GM18867 (cell line): ENCODE data around the gene ZSCAN2.
"Not testable (repeated sequence)": the region's sequence is repeated elsewhere in the genome, so short reads cannot be mapped to it uniquely, and the experiment has no call there.

ENCODE experiments used
- ATAC-seq: cut with Tn5 transposase; IDR thresholded peaks from one replicate; pipeline ENCODE4 v1.9.1; 2021; ENCODE audit warnings: mild to moderate bottlenecking, moderate library complexity; ENCODE audit not compliant: unreplicated experiment

The ZSCAN2 gene

DNA sequence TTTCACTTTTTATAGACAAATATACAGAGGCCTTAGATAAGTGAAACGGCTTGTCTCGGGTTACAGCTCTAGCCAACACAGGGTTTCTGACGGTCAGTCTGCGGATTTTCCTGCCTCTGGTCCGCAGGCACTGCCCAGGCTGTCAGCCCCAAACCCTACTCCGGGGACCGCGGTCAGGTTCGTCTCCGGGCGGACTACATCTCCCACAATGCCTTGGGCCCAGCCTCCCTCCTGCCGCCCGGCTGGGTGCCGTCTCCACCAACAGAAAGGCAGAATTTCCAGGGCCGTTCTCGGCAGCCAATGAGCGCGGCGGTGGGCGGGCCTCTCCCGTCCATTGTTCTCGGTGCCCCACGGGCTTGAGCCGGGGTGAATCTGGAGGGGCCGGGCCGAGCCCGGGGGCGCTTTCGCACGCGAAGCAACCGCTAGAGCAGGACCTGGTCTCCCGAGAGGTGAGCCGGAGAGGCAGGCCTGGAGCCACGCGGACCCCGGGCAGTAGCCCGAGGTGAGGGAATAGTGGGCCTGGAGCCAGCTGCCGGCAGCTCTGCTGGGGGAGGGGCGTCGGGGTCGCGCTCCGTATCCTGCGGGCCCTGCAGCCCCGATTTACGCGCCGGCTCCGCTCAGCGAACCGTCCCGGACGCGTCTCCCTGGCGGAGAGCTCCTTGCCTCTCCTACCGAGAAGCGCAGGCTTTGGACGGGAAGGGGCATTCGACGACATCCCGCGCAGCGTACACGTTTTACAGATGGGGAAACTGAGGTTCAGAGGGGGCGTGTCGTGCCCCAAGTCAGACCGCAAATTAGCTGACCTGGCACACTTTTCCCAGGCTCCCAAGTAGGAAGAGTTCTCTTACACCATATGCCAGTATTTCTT is at the start of gene ZSCAN2:
Gene ZSCAN2, plus strand, starts transcription at position 323 of the 868 bp plus-strand sequence. CDS start 2,919 bp downstream, outside the sequence.
- peak; percentile 93 for ATAC-seq

DNA sequence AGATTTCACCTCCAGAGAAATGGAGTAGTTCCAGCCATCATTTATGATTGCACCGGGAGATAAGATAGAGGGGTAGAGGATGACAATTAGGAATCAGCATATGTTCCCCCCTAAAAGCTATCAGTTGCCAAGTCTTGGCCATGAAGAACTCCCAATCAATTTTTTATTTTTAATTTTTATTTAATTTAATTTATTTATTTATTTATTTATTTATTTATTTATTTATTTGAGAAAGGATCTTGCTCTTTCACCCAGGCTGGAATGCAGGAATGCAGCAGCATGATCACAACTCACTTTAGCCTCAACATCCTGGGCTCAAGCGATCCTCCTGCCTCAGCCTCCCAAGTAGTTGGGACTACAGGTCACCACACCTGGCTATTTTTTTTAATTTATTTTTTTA is 49.2 kb upstream of the ZSCAN2 start:
- ATAC-seq, result not testable (repeated sequence)

DNA sequence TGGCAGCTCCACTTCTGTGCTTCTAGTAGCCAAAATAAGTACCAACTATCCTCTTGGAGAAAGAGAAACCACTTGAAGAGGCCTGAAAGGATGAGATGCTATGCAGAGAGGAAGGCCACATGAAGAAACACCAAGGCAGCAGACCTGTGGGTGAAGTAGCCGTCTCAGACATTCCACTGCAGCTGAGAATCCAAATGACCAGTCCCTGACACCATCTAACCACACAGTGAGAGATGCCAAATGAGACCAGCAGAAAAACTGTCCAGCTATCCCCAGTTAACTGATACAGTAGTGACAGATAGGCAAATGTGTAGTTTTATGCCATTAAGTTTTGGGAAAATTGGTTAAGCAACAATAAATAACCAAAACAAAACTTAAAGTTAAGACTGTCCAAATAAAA is 47.9 kb upstream of the ZSCAN2 start:
- no peak for ATAC-seq

DNA sequence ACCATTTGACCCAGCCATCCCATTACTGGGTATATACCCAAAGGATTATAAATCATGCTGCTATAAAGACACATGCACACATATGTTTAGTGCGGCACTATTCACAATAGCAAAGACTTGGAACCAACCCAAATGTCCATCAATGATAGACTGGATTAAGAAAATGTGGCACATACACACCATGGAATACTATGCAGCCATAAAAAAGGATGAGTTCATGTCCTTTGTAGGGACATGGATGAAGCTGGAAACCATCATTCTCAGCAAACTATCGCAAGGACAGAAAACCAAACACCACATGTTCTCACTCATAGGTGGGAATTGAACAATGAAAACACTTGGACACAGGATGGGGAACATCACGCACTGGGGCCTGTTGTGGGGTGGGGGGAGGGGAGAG is 44.1 kb upstream of the ZSCAN2 start:
- not testable (repeated sequence) for ATAC-seq

DNA sequence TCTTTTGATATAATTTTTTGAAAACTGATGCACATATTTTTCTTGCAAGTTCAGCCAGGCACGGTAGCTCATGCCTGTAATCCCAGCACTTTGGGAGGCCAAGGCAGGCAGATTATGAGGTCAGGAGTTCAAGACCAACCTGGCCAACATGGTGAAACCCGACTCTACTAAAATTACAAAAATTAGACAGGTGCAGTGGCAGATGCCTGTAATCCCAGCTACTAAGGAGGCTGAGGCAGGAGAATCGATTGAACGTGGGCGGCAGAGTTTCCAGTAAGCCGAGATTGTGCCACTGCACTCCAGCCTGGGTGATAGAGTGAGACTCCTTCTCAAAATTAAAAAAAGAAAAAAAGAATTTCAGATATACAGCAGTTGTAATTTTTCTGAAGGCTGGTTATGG is 32.8 kb upstream of the ZSCAN2 start:
- ATAC-seq, result not testable (repeated sequence)

DNA sequence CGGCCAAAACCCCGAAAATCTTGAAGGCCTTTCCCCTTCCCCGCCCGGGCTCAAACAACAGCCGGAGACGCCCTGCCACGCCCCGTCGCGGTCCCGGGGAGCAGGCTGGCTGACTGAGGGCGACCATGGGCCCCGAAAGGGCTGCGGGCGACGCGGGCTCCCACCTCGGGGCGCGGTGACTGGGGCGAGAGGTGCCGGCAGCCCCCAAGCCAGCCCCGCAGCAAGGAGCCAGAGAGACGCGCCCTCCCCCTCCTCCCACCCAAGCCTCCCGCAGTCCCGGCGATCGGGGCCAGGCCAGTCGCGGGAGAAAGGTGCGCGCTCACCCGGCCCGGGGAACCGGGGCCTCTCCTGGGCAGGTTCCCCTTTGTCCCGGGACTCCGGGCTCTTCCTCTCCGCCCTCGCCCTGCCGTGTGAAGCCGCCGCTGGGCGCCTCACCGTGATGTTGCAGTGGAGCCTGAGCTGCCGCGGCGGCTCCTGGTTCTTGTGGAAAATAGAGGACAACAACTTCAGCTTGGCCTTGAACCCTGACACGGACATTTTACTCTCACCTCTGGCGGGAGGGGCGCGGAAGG is 30.6 kb upstream of the ZSCAN2 start:
- no peak for ATAC-seq

DNA sequence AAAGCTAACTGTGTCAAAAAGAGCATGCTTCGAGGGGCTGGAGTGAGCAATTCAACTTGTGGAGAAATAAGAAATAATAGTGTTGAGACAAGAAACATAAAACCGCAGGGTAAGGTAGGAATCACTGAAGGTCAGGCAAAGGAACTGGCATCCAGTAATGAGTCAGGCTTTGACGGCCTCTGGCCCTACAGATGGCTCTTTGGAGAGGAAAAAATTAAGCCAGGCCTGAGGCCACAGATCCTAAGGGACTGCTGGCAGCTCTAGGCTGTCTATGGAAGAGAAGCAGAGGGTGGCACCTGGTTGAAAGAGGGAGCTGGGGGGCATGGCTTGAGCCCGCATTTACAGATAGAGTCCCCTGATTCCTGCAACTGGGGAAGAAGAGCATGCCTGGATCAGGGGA is 28.6 kb upstream of the ZSCAN2 start:
- no peak for ATAC-seq

DNA sequence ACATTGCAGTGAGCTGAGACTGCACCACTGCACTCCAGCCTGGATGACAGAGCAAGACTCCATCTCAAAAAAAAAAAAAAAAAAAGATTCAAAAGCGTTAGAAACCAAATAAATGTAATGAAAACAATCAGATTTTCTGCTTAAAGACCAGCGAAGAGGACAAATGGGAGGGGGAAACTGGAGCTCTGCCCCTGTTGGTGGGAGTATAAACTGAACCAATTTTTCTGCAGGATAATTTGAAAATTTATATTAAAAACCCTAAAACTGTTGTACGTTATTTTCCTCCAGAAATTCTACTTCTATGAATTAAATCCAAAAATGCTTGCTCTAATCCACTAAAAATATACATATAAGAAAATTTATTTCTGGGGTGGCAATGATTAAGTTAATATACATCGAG is 25.3 kb upstream of the ZSCAN2 start:
- no peak for ATAC-seq

DNA sequence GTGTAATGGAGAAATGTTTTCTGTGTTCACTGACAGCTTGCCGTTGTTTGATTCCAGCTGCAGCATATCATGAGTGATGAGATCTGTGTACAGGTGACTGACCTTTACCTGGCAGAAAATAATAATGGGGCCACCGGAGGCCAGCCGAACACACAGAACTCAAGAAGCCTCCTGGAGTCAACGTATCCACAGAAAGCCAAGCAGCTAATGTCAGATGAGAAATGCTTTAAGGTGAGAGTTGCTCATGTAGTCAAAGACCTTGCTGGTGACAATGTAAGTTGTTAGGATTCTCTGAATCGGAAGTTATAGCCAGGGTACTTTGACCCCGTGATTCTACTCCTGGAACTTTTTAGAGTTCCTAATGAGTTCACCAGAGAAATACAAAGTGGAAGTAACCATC is 22.9 kb upstream of the ZSCAN2 start:
- not testable (repeated sequence) for ATAC-seq

DNA sequence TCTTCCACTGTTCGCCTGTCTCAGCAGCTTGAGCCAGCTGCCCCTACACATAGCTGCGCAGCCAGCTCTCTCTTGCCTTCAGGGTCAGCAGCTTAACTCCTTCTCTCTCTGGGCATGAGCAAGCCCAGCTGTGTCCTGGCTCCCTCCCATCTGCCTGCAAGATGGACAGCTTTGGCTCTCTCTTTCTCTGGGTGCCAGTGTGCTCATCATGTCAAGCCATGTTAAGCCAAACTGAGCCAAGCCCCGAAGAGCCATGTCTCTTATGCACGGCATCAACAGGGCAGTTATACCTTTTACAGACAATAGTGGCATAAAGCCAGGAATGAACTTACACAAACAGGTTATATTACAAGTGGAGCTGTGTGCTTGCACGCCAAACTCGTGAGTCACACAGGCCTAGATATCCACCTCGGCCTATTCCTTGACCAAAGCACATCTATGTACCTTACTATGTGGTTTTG is 21.5 kb upstream of the ZSCAN2 start:
- not testable (repeated sequence) for ATAC-seq

DNA sequence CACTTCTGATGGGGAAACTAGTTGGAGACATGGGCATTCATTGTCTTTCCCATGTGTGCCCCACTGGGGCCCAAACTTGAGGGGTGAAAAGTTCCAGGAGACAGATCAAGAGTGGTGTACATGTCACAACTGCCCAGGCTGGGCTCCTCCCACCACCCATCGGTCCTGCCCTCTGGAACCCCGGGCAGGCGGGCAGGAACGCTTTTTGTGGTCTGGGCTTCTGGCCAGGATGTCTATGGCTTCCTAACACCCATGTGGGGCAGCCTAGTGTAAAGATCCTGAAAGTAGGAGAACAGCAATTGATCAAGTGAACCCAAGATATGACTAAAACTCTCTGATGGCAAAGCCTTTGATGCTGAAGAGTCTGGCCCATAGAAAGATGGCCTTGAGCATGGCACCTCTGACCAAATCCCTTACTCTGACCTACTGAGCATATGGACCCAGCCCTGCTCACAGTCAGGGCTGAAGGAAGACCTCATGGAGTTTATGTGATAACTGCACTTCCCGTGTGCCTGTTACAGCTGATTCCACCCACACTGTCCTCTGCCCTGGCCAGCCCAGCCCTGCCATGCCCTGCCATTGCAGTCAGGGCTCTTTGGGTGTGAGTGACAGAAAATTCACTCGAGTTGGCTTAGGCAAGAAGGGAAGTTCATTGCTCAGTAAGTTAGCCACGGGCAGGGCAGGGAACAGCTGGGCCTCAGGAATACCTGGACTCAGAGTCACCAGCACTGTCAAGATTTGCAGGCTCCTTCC is 19.0 kb upstream of the ZSCAN2 start:
- ATAC-seq, result not testable (repeated sequence)

DNA sequence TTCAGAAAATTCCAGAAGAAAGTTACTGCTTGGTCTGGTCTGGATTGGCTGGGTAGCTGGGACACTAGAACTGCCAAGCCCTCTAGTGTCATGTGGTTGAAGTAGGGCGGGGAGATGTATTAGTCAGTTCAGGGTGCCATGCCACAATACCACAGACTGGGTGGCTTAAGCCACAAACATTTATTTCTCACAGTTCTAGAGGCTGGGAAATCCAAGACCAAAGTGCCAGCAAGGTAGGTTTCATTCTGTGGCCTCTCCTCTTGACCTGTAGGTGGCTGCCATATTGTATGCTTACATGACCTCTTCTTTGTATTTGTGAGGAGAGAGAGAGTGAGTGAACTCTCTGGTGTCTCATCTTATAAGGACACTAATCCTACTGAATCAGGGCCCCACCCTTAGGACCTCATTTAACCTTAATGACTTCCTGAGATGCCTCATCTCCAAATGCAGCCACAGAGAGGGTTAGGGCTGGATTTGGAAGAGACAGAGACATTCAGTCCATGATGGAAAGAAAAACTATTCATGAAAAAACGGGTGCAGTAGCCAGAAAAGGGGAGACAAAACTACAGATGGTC is 18.1 kb upstream of the ZSCAN2 start:
- ATAC-seq, result no peak

DNA sequence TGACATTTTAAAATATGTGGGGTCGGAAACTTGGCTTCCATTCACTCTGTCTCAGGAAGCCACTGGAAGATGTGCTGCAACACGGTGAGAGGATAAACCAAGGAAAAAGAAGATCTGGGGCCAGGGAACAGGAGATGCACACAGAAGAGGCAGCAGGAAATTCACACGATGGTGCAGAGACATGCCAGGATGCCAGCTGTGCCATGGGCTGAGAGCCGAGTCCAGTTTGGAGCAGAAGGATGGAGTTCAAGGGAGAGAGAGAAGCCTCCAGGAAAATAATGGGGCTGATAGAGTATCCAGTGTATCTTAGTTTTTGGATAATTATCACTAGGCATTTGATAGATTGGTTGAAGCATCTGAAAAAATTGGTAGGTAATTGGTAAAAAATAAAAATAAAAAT is 16.9 kb upstream of the ZSCAN2 start:
- not testable (repeated sequence) for ATAC-seq

DNA sequence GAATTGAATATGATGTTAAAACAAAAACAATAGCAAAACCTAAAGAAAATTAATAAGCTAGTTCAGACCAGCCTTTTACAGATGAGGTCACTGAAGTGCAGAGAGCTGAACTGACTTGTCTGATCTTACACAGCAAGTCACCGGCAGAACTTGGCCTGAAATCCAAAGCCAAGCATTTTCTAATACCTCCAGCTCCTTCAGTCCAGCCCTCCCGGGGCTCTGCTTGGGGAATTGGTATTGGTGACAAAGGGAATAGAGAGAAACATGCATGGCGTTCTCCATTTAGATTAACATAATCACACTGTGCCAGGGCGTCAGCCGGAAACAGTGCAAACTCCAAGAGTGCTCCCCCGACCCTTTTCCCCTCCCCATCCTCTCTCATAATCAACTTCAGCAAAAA is 14.1 kb upstream of the ZSCAN2 start:
- ATAC-seq, result no peak

DNA sequence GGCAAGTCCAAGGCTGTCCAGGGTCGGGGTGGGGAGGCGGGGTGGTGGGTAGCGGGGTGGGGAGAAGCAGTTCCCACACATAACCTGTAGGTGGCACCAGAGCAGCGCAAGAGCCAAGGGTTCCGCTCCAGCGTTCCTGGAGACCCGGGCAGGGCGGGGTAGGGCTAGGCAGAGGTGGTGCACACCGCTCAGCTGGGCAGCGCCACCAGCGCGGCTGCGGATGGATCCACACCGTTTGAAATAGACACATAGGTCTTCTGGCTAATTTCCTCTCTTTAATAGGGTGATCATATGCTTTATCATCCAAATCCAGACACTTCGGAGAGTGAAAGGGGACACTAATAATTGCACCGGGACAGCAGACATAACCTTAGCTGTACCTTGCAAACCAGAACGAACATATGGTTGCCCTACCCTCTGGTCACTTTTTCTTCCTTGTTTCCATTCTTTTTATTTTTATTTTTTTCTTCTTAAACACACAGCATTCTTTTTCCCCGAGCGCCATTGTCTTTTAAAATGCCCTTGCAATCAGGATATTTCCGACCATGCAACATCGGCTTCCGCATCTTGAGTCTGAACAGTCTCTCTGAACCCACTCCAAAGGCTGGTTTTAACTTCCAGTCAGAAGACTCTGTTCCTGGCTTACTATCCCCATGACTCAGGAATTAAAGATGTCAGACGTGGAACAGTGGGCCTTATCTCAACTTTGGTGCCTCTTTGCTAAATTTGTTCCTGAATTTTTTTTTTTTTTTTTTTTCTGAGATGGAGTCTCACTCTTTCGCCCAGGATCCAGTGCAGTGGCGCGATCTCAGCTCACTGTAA is 12.5 kb upstream of the ZSCAN2 start:
- peak; percentile 95 for ATAC-seq

DNA sequence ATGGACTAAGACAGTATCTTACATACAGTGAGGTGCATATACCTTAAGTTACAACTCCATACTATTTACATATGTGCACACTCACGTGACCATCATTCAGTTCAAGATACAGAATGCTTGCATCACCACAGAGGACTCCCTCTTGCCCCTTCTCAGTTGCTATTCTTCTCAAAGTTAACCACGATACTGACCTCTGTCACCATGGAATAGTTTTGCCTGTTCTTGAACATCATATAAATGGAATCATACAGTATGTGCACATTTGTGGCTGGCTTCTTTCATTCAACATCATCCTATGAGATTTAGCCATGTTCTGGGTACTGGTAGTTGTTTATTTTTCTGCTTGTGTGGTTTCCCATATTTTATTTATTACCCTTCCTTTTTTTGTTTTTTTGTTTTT is 10.4 kb upstream of the ZSCAN2 start:
- ATAC-seq, result no peak

DNA sequence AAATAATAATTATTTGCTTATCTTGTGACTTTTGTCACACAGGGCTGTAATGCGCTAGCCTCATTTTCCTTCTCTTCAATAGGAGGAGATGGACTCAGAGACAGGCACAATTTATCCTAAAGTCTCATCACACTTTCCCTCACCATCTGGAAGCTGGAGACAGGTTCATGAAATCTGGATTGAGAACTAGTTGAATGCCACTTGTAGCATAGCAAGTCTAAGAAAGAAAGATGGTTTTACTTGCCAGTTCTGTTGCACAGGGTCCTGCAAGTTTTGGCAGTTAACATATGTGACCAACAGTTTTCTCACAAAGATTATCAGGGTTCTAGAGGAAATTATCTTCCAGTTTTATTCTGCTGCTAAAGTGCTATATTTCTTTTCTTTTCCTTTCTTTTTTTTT is 9.0 kb upstream of the ZSCAN2 start:
- no peak for ATAC-seq

DNA sequence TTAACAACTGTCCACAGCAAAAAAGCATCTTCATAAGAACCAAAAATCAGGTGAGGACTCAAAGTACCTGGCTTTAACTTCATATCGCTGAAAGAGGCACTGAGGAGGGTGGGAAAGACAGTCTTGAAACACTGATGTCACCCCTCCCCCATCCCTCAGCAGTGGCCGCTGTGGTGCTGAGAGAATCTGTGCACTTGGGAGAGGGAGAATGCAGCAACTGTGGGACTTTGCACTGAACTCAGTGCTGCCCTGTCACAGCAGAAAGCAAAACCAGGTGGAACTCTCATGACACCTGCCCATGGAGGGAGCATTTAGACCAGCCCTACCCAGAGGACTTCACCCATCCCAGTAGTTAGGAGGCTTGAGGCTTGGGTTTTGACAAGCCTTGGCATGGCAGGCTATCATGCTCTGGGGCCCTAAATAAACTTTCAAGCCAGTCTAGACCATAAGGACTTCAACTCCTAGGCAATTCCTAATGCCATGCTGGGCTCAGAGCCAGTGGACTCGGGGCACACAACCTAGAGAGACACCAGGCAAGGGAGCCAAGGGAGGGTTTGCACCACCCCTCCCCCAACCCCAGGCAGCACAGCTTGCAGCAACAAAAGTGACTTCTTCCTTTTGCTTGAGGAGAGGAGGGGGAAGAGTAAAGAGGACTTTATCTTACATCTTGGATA is 6.1 kb upstream of the ZSCAN2 start:
- no peak for ATAC-seq

DNA sequence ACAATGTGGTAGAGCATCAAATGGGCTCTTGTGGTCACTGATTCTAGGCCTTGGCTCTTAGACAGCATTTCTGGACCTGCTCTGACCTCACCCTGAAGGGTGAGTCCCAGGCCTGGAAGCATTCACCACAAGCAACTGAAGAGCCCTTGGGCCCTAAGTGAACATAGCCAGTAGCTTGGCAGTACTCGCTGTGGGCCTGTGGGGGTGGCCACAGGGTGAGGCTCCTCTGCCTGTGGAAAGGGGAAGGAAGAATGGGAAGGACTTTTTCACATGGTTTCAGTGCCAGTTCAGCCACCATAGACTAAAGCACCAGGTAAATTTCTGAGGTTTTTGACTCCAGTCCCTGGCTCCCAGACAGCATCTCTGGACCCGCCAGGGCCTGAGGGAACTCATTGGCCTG is 5.1 kb upstream of the ZSCAN2 start:
- ATAC-seq, result no peak

DNA sequence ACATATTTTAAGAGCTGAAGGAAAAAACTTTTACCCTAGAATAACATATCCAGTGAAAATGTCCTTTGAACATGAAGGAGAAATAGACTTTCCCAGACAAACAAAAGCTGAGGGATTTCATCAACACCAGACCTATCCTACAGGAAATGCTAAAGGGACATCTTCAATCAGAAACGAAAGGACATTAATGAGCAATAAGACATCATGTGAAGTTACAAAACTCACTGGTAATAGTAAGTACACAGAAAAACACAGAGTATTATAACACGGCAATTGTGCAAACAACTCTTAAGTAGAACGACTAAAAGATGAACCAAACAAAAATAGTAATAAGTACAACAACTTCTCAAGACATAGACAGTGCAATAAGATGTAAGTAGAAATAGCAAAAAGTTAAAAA is 3.5 kb upstream of the ZSCAN2 start:
- ATAC-seq, result no peak
